Neural cell (in vitro differentiated cells): ENCODE data around the gene SDK2. TPM values are rescaled to one million over a fixed set of nuclear protein-coding genes. Genes with fewer than 3 reads are reported as not detected.

Source experiments
- H2AFZ ChIP-seq: fragments of 200-600, 300-800 bp; sonication (generic), shearing (Covaris generic); 2 replicates; pipeline ENCODE4 v1.6.0; 2014; ENCODE audit warnings: low read depth, mild to moderate bottlenecking, antibody characterized with exemption, low read length, moderate library complexity
- H3F3A ChIP-seq: fragments of 200-600 bp; shearing (Covaris generic); 2 replicates; pipeline ENCODE4 v1.6.1; 2016; ENCODE audit warnings: mild to moderate bottlenecking, moderate library complexity, mixed read lengths, antibody characterized with exemption, low read length; ENCODE audit not compliant: insufficient read depth, poor library complexity, severe bottlenecking
- H3K27ac ChIP-seq: fragments of 200-600, 300-800 bp; sonication (generic), shearing (Covaris generic); 2 replicates; pipeline ENCODE4 v1.5.1; 2014; ENCODE audit warnings: mild to moderate bottlenecking, low read length, moderate library complexity
- H3K27me3 ChIP-seq: fragments of 300-800, 200-600 bp; sonication (generic), shearing (Covaris generic); 2 replicates; pipeline ENCODE4 v1.6.0; 2014; ENCODE audit warnings: mild to moderate bottlenecking, low read depth, low read length, moderate library complexity; ENCODE audit not compliant: insufficient read depth
- H3K36me3 ChIP-seq: fragments of 300-800, 200-600 bp; sonication (generic), shearing (Covaris generic); 2 replicates; pipeline ENCODE4 v1.5.1; 2014; ENCODE audit warnings: mild to moderate bottlenecking, antibody characterized with exemption, low read length, moderate library complexity; ENCODE audit not compliant: insufficient read depth
- H3K4me2 ChIP-seq: fragments of 300-800, 200-600 bp; sonication (generic), shearing (Covaris generic); 2 replicates; pipeline ENCODE4 v1.6.0; 2014; ENCODE audit warnings: mild to moderate bottlenecking, low read length
- H3K4me3 ChIP-seq: fragments of 300-800, 200-600 bp; sonication (generic), shearing (Covaris generic); 2 replicates; pipeline ENCODE4 v1.5.1; 2014; ENCODE audit warnings: mild to moderate bottlenecking, low read length, moderate library complexity
- H3K79me2 ChIP-seq: fragments of 200-600 bp; shearing (Covaris generic); replicated peaks from 2 replicates; pipeline ENCODE4 v1.6.0; 2014; ENCODE audit warnings: mild to moderate bottlenecking, low read length, moderate library complexity; ENCODE audit not compliant: insufficient read depth
- H3K9ac ChIP-seq: fragments of 300-800, 200-600 bp; sonication (generic), shearing (Covaris generic); 2 replicates; pipeline ENCODE4 v1.6.1; 2016; ENCODE audit warnings: mild to moderate bottlenecking, low read length, mixed read lengths
- H3K9me2 ChIP-seq: fragments of 200-600 bp; shearing (Covaris generic); 2 replicates; pipeline ENCODE4 v1.6.1; 2016; ENCODE audit warnings: mild to moderate bottlenecking, low read length, mixed read lengths; ENCODE audit not compliant: insufficient read depth
- H3K9me3 ChIP-seq: fragments of 200-600, 300-800 bp; sonication (generic), shearing (Covaris generic); 2 replicates; pipeline ENCODE4 v1.6.1; 2016; ENCODE audit warnings: mild to moderate bottlenecking, mixed run types, low read length, moderate library complexity, mixed read lengths
- H4K20me1 ChIP-seq: fragments of 200-600 bp; shearing (Covaris generic); 2 replicates; pipeline ENCODE4 v1.6.1; 2016; ENCODE audit warnings: mild to moderate bottlenecking, mixed run types; ENCODE audit not compliant: insufficient read depth
- CTCF ChIP-seq: fragments of 450-650 bp; IDR thresholded peaks from 2 replicates; pipeline ENCODE4 v1.5.1; 2014; ENCODE audit warnings: antibody characterized with exemption, mild to moderate bottlenecking, moderate library complexity; ENCODE audit not compliant: poor library complexity, severe bottlenecking
- EP300 ChIP-seq: fragments of 450-650 bp; conservative IDR thresholded peaks from 2 replicates; pipeline ENCODE4 v1.6.1; 2014; ENCODE audit warnings: antibody characterized with exemption, mild to moderate bottlenecking, moderate library complexity; ENCODE audit not compliant: poor library complexity, severe bottlenecking
- EZH2 ChIP-seq: fragments of 200-600, 300-800 bp; shearing (Covaris generic), sonication (generic); IDR thresholded peaks from 2 replicates; pipeline ENCODE4 v1.6.1; 2014; ENCODE audit warnings: antibody characterized with exemption, low read length, borderline replicate concordance, mild to moderate bottlenecking; ENCODE audit not compliant: insufficient read depth, poor library complexity, severe bottlenecking
- MXI1 ChIP-seq: fragments of 450-650 bp; conservative IDR thresholded peaks from 2 replicates; pipeline ENCODE4 v1.6.1; 2014; ENCODE audit warnings: antibody characterized with exemption, mild to moderate bottlenecking; ENCODE audit not compliant: poor library complexity, severe bottlenecking
- POLR2AphosphoS5 ChIP-seq: IDR thresholded peaks from 2 replicates; pipeline ENCODE4 v1.6.1; 2012
- RAD21 ChIP-seq: fragments of 450-650 bp; conservative IDR thresholded peaks from 2 replicates; pipeline ENCODE4 v1.6.1; 2014; ENCODE audit warnings: antibody characterized with exemption, mild to moderate bottlenecking, moderate library complexity
- REST ChIP-seq: IDR thresholded peaks from 2 replicates; pipeline ENCODE4 v1.6.1; 2012; ENCODE audit warnings: borderline replicate concordance
- SMC3 ChIP-seq: fragments of 450-650 bp; conservative IDR thresholded peaks from 2 replicates; pipeline ENCODE4 v1.6.1; 2014; ENCODE audit warnings: antibody characterized with exemption, mild to moderate bottlenecking, moderate library complexity; ENCODE audit not compliant: poor library complexity
- TAF1 ChIP-seq: IDR thresholded peaks from 2 replicates; pipeline ENCODE4 v1.6.1; 2012; ENCODE audit warnings: low read depth
- polyA plus RNA-seq: library from polyadenylated mRNA; depleted of rRNA; stranded (reverse); fragments of >200 nt; gene quantifications from 2 replicates; pipeline ENCODE4 v1.2.3, GENCODE V29; 2014

The SDK2 gene
- polyA plus RNA-seq, 1 donor from 2014 or later = 0.73 TPM

GRCh38 chr17:73652886-73653480, 8.7 kb upstream of the SDK2 start:
- no peak overlapping the region for H2AFZ ChIP-seq
- TF ChIP-seq TAF1 (no peak), RAD21 (no peak), REST (no peak), EZH2 (no peak), POLR2AphosphoS5 (no peak), SMC3 (no peak), CTCF (no peak), MXI1 (no peak), EP300 (no peak)
- no peaks in the 10 kb centered on the region for H3K36me3 ChIP-seq
- no peaks in the 10 kb centered on the region for H3K27me3 ChIP-seq
- no peak overlapping the region for H3K27ac ChIP-seq
- H3K9me2 ChIP-seq = no peaks in the 10 kb centered on the region
- H3K4me2 ChIP-seq = no peak overlapping the region
- H3K9me3 ChIP-seq = no peaks in the 10 kb centered on the region
- H3K4me3 ChIP-seq = no peak overlapping the region
- H3F3A ChIP-seq = no peaks in the 10 kb centered on the region
- H4K20me1 ChIP-seq = no peaks in the 10 kb centered on the region
- H3K9ac ChIP-seq = no peak overlapping the region
- no peaks in the 10 kb centered on the region for H3K79me2 ChIP-seq

GRCh38 chr17:73650617-73651200, 6.5 kb upstream of the SDK2 start:
- Histone ChIP-seq H3K27ac (no peak overlapping the region), H3F3A (no peaks in the 10 kb centered on the region), H3K4me3 (no peak overlapping the region), H2AFZ (no peak overlapping the region), H3K4me2 (no peak overlapping the region), H4K20me1 (no peaks in the 10 kb centered on the region), H3K9me2 (no peaks in the 10 kb centered on the region), H3K9ac (no peak overlapping the region), H3K36me3 (no peaks in the 10 kb centered on the region), H3K9me3 (no peaks in the 10 kb centered on the region), H3K79me2 (no peaks in the 10 kb centered on the region), H3K27me3 (no peaks in the 10 kb centered on the region)
- TF ChIP-seq SMC3 (no peak), MXI1 (no peak), TAF1 (no peak), EZH2 (no peak), REST (no peak), POLR2AphosphoS5 (no peak), CTCF (no peak), EP300 (no peak), RAD21 (no peak)
